GM12878 (cell line): ENCODE data around the gene ARHGAP6. TPM values are rescaled to one million over a fixed set of nuclear protein-coding genes. Genes with fewer than 3 reads are reported as not detected.

ENCODE experiments used
- ATAC-seq: fragments of 200-7000 bp; cut with Tn5 transposase; 3 replicates; pipeline ENCODE4 v1.9.1; 2020; ENCODE audit warnings: mild to moderate bottlenecking, moderate library complexity
- BruUV-seq: library from RNA; stranded (reverse); fragments of 400-500 nt; replicated peaks from 2 replicates; lab custom pipeline; 2021; lab: Mats Ljungman, UMichigan
- CTCF ChIA-PET: fragments of 300-600 bp; sonication (Branson Sonifier 250); formaldehyde crosslinking; extraction: SDS; loops from one replicate; lab custom pipeline; 2021; ENCODE audit warnings: inconsistent platforms; lab: Yijun Ruan, JAX
- POLR2A ChIA-PET: fragments of 350-600 bp; formaldehyde crosslinking; extraction: SDS; loops from one replicate; lab custom pipeline; 2021; ENCODE audit warnings: inconsistent platforms; lab: Charles Lee
- RAD21 ChIA-PET: fragments of 300-600 bp; sonication (Branson Sonifier 250); formaldehyde crosslinking; loops from one replicate; lab custom pipeline; 2023; ENCODE audit warnings: antibody characterized with exemption; ENCODE audit not compliant: unreplicated experiment; lab: Charles Lee
- SMC1A ChIA-PET: fragments of 300-600 bp; sonication (Branson Sonifier 250); formaldehyde crosslinking; loops from one replicate; lab custom pipeline; 2023; ENCODE audit not compliant: unreplicated experiment, uncharacterized antibody; lab: Charles Lee
- DNase-seq: peaks from one replicate; pipeline ENCODE4 v3.0.0-alpha.2; 2011; ENCODE audit warnings: low read depth, low spot score
- FAIRE-seq: peaks from 3 replicates; lab custom pipeline; 2011; peaks lifted over from hg19 to GRCh38; lab: Jason Lieb, UNC
- H2AFZ ChIP-seq: 2 replicates; pipeline ENCODE4 v1.6.0; 2011; ENCODE audit warnings: low read depth, low read length, control low read depth; ENCODE audit not compliant: control insufficient read depth
- H3K27ac ChIP-seq: 2 replicates; pipeline ENCODE4 v1.5.1; 2011; ENCODE audit warnings: control low read depth; ENCODE audit not compliant: control insufficient read depth, insufficient read depth
- H3K27me3 ChIP-seq, 2 experiments: replicated peaks in 1 of 2; 2 replicates each; pipeline versions ENCODE4 v1.6.0 to v1.6.1; 2011; ENCODE audit warnings: low read length in 1 of 2; ENCODE audit not compliant: control insufficient read depth in 2 of 2, insufficient read depth in 2 of 2
- H3K36me3 ChIP-seq, 2 experiments: 2 replicates each; pipeline ENCODE4 v1.5.1; 2011; ENCODE audit warnings: low read length in 1 of 2; ENCODE audit not compliant: control insufficient read depth in 2 of 2, insufficient read depth in 2 of 2
- H3K4me1 ChIP-seq: 2 replicates; pipeline ENCODE4 v1.6.1; 2011; ENCODE audit warnings: mild to moderate bottlenecking, low read length, moderate library complexity, mixed read lengths; ENCODE audit not compliant: control insufficient read depth, insufficient read depth
- H3K4me2 ChIP-seq: 2 replicates; pipeline ENCODE4 v1.6.0; 2011; ENCODE audit warnings: control low read depth; ENCODE audit not compliant: control insufficient read depth, insufficient read depth
- H3K4me3 ChIP-seq: fragments of 200-600 bp; sonication (generic); 2 replicates; pipeline ENCODE4 v1.5.1; 2016
- H3K79me2 ChIP-seq: 2 replicates; pipeline ENCODE4 v1.6.0; 2011; ENCODE audit warnings: low read length; ENCODE audit not compliant: control insufficient read depth, insufficient read depth
- H3K9ac ChIP-seq: 2 replicates; pipeline ENCODE4 v1.8.0; 2011; ENCODE audit warnings: low read length, control low read depth, mixed read lengths; ENCODE audit not compliant: control insufficient read depth, insufficient read depth
- H3K9me3 ChIP-seq: replicated peaks from 3 replicates; pipeline ENCODE4 v1.5.1; 2011; ENCODE audit warnings: mild to moderate bottlenecking, low read length; ENCODE audit not compliant: control insufficient read depth, insufficient read depth
- H4K20me1 ChIP-seq: 2 replicates; pipeline ENCODE4 v1.6.0; 2011; ENCODE audit not compliant: control insufficient read depth, insufficient read depth
- CBX3 ChIP-seq: fragments of 200-600 bp; sonication (generic); IDR thresholded peaks from 2 replicates; pipeline ENCODE4 v1.6.1; 2016; ENCODE audit warnings: low read depth, borderline replicate concordance
- CREB1 ChIP-seq: IDR thresholded peaks from 2 replicates; pipeline ENCODE4 v1.6.1; 2012; ENCODE audit warnings: low read depth, mild to moderate bottlenecking, inconsistent platforms
- MLLT1 ChIP-seq: fragments of 450-650 bp; IDR thresholded peaks from 2 replicates; pipeline ENCODE4 v1.6.1; 2016; ENCODE audit warnings: mild to moderate bottlenecking
- NFIC ChIP-seq: IDR thresholded peaks from 2 replicates; pipeline ENCODE4 v1.6.1; 2012; ENCODE audit warnings: low read depth, mild to moderate bottlenecking, inconsistent platforms, low read length, moderate library complexity
- NR2C2 ChIP-seq: IDR thresholded peaks from 2 replicates; pipeline ENCODE4 v1.6.1; 2011; ENCODE audit warnings: borderline replicate concordance, low read depth; ENCODE audit not compliant: control insufficient read depth, insufficient read length
- POLR2AphosphoS2 ChIP-seq: IDR thresholded peaks from 2 replicates; pipeline ENCODE4 v1.6.1; 2011; ENCODE audit warnings: low read depth, mild to moderate bottlenecking, low read length, improper control_type of control experiment, moderate library complexity
- POLR2AphosphoS5 ChIP-seq: IDR thresholded peaks from 2 replicates; pipeline ENCODE4 v1.6.1; 2011; ENCODE audit warnings: mild to moderate bottlenecking, low read length, inconsistent platforms
- RAD21 ChIP-seq: IDR thresholded peaks from 2 replicates; pipeline ENCODE4 v1.6.1; 2011; ENCODE audit warnings: mild to moderate bottlenecking, low read depth, low read length, moderate library complexity; ENCODE audit not compliant: insufficient read depth
- RELA ChIP-seq: fragments of 450-650 bp; IDR thresholded peaks from 2 replicates; pipeline ENCODE4 v1.8.0; 2014; ENCODE audit warnings: borderline replicate concordance; ENCODE audit not compliant: partially characterized antibody
- SMC3 ChIP-seq: IDR thresholded peaks from 2 replicates; pipeline ENCODE4 v1.6.1; 2011; ENCODE audit warnings: low read length, improper control_type of control experiment, borderline replicate concordance
- TCF7 ChIP-seq: IDR thresholded peaks from 2 replicates; pipeline ENCODE4 v1.6.1; 2014; ENCODE audit warnings: antibody characterized with exemption, borderline replicate concordance
- USF2 ChIP-seq: IDR thresholded peaks from 2 replicates; pipeline ENCODE4 v1.6.1; 2011; ENCODE audit warnings: low read depth, low read length, improper control_type of control experiment, borderline replicate concordance
- ZNF207 ChIP-seq: fragments of 450-650 bp; IDR thresholded peaks from 2 replicates; pipeline ENCODE4 v1.6.1; 2014; ENCODE audit warnings: antibody characterized with exemption, mild to moderate bottlenecking, borderline replicate concordance
- ZNF24 ChIP-seq: fragments of 450-650 bp; IDR thresholded peaks from 2 replicates; pipeline ENCODE4 v1.6.1; 2017; ENCODE audit warnings: antibody characterized with exemption, mild to moderate bottlenecking
- ZNF622 ChIP-seq: fragments of 450-650 bp; IDR thresholded peaks from 2 replicates; pipeline ENCODE4 v1.6.1; 2017; ENCODE audit warnings: mild to moderate bottlenecking, inconsistent platforms
- ZSCAN29 ChIP-seq: fragments of 450-650 bp; IDR thresholded peaks from 2 replicates; pipeline ENCODE4 v1.6.1; 2017; ENCODE audit warnings: mild to moderate bottlenecking, moderate library complexity
- ZZZ3 ChIP-seq: IDR thresholded peaks from 2 replicates; pipeline ENCODE4 v1.6.1; 2011; ENCODE audit warnings: low read depth; ENCODE audit not compliant: control insufficient read depth, insufficient read length
- WGBS: methylation state at CpG from one replicate; pipeline ENCODE4 v1.1.6; 2016; ENCODE audit warnings: low lambda C conversion rate; ENCODE audit not compliant: insufficient replicate concordance, insufficient coverage; ENCODE audit errors: missing lambda C conversion rate; 5-methylcytosine and 5-hydroxymethylcytosine counted together
- in situ Hi-C: fragments of 300-500 bp; cut with MboI; formaldehyde crosslinking; loops from 9 replicates; pipeline ENCODE4 v1.14.3; 2018; ENCODE audit warnings: mixed read lengths
- intact Hi-C: fragments of 100-400 bp; cut with micrococcal nuclease; formaldehyde crosslinking; loops from one replicate; pipeline ENCODE4 v1.14.2; 2022; ENCODE audit not compliant: unreplicated experiment
- polyA plus RNA-seq, 11 experiments: library from polyadenylated mRNA; depleted of rRNA in 4 of 11; unstranded in 6 of 11; stranded (reverse) in 5 of 11; fragments of >200 nt; fragmentation: Nextera tagmentation in 4 of 11; fragmentation: Illumina TruSeq in 1 of 11; extraction: Ambion mirVana in 4 of 11; extraction: Trizol in 1 of 11; gene quantifications; 1 replicate in 1 of 11; 2 replicates in 10 of 11; pipeline versions ENCODE4 v1.2.1 to v1.2.3, GENCODE V29; 2011 to 2016; ENCODE audit warnings: inconsistent platforms in 2 of 11, missing spikeins in 2 of 11, low read depth in 1 of 11
- total RNA-seq, 4 experiments: library from RNA; depleted of rRNA in 3 of 4; stranded (reverse); fragments of >200 nt in 3 of 4; fragmentation: Illumina TruSeq in 1 of 4; extraction: Trizol in 1 of 4; gene quantifications; 2 replicates each; pipeline versions ENCODE4 v1.2.1 to v1.2.3, GENCODE V29; 2013 to 2021

The ARHGAP6 gene
- total and polyA plus RNA-seq, 10 of the 15 experiments (the other 5 are each of a cell fraction or from before 2014, with no cell fraction given), result 0.20 to 1.8 (median 0.76) TPM

- TF ChIP-seq NR2C2 (no peak), CREB1 (no peak), ZNF207 (no peak), POLR2AphosphoS5 (no peak), TCF7 (no peak), NFIC (no peak)
- TF ChIP-seq, all 136 proteins: peak for 0
Measured at GRCh38 chrX:11424903-11425674, 240.6 kb downstream of the ARHGAP6 start (continued).

- Histone ChIP-seq H3K36me3 (no peaks in the 10 kb centered on the region), H3K27me3 (no peaks in the 10 kb centered on the region; a peak in 1 of 4 replicates), H4K20me1 (no peaks in the 10 kb centered on the region), H3K9me3 (no peaks in the 10 kb centered on the region), H3K79me2 (no peaks in the 10 kb centered on the region), H3K27ac (no peak overlapping the region), H3K4me3 (no peak overlapping the region), H2AFZ (no peak overlapping the region), H3K4me2 (no peak overlapping the region), H3K9ac (no peak overlapping the region), H3K4me1 (no peaks in the 10 kb centered on the region; the same call in 1 of the 2 replicates)
- BruUV-seq, result no TSS peak
- SMC1A ChIA-PET, result interaction anchor here (1.0 to 1.4 kb wide), 4 partner anchors 14 to 42 kb away, joined by 3 to 5 read pairs (median 4); no protein-coding TSS in a partner anchor
- CTCF ChIA-PET, result interaction anchor here (1.0 to 1.2 kb wide), 3 partner anchors 12 to 42 kb away, joined by 3 to 5 read pairs (median 3); no protein-coding TSS in a partner anchor
- in situ Hi-C loops (no loop called here), intact Hi-C loops (no loop called here)
- ATAC-seq (no peak), FAIRE-seq (no peak), DNase-seq (no peak)
- TF ChIP-seq ZSCAN29 (no peak), ZNF24 (no peak), USF2 (no peak), ZNF622 (no peak), TCF7 (no peak), POLR2AphosphoS2 (no peak), SMC3 (no peak), ZZZ3 (no peak), RAD21 (no peak), MLLT1 (no peak), CBX3 (no peak), RELA (no peak)
- WGBS, result 10% methylated on average over 3 of the region's 3 CpGs
- RAD21 ChIA-PET, result interaction anchor here (0.6 to 0.7 kb wide), 2 partner anchors 13 to 252 kb away, joined by 3 to 4 read pairs; no protein-coding TSS in a partner anchor
- POLR2A ChIA-PET, result no interaction called here
Measured at GRCh38 chrX:11423949-11424348, 241.8 kb downstream of the ARHGAP6 start.
